Retinal pigment epithelial cell (primary cell): Measurements from ENCODE around the gene IFIT1.
"Not testable (repeated sequence)": the region's sequence is repeated elsewhere in the genome, so short reads cannot be mapped to it uniquely, and the experiment has no call there.

Experiments
- DNase-seq: peaks from one replicate; pipeline ENCODE4 v3.0.0-alpha.2; 2010; ENCODE audit warnings: low read depth
- H3K4me3 ChIP-seq: 2 replicates; pipeline ENCODE4 v1.5.1; 2011; ENCODE audit warnings: mild to moderate bottlenecking, low read length, control low read depth, moderate library complexity
- TF ChIP-seq, protein P1 (sequence below): conservative IDR thresholded peaks from 2 replicates; pipeline ENCODE4 v1.5.1; 2011; ENCODE audit warnings: low read depth, low read length, control low read depth, inconsistent platforms

The IFIT1 gene

DNA sequence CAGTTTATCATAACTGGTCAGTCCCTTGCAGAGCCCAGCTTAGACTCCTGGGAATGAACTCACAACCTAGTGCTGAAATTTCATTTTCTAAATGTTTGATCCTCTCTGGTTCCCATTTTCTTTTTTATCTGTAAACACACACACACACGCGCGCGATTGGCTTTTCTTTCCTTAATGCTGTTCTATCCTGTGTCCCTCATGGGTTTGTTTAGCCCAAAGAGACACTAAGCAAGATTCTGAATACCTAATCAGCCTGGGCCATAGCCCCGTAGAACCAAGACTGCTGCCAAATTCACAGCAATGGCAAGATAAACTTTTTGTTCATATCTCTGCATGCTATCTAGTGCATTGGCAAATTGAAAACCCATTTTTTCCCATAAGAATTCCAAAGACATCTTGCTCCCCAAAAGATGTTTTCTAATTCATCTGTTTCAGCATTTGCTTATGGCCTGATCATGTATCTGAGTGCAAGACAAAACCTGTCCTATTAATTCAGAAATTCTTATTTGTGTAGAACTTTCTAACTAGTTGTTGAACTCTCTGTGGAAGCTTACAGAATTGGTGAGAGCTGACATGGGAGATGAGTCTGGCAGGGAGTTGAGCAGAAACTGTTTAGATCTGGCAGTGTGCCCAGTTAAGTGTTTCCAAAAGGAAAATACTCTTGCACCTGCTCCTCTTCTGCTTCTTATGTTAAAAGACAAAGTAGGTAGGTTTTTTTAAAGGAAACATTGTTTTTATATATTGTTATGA, 1.8 kb upstream of the IFIT1 start:
- TF ChIP-seq, protein P1, sequence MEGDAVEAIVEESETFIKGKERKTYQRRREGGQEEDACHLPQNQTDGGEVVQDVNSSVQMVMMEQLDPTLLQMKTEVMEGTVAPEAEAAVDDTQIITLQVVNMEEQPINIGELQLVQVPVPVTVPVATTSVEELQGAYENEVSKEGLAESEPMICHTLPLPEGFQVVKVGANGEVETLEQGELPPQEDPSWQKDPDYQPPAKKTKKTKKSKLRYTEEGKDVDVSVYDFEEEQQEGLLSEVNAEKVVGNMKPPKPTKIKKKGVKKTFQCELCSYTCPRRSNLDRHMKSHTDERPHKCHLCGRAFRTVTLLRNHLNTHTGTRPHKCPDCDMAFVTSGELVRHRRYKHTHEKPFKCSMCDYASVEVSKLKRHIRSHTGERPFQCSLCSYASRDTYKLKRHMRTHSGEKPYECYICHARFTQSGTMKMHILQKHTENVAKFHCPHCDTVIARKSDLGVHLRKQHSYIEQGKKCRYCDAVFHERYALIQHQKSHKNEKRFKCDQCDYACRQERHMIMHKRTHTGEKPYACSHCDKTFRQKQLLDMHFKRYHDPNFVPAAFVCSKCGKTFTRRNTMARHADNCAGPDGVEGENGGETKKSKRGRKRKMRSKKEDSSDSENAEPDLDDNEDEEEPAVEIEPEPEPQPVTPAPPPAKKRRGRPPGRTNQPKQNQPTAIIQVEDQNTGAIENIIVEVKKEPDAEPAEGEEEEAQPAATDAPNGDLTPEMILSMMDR = no peak
- DNase-seq = no peak
- no peak overlapping the region for H3K4me3 ChIP-seq

DNA sequence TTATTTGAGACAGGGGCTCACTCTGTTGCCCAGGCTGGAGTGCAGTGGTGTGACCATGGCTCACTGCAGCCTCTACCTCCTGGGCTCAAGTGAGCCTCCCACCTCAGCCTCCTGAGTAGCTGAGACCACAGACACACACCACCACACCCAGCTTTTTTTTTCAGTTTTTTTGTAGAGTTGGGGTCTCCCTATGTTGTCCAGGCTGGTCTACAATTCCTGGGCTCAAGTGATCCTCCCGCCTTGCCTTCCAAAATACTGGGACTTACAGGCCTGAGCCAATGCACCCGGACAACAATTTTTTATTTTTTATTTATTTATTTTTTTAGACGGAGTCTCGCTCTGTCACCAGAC, 1.2 kb upstream of the IFIT1 start:
- H3K4me3 ChIP-seq, DNase-seq: not testable (repeated sequence)

DNA sequence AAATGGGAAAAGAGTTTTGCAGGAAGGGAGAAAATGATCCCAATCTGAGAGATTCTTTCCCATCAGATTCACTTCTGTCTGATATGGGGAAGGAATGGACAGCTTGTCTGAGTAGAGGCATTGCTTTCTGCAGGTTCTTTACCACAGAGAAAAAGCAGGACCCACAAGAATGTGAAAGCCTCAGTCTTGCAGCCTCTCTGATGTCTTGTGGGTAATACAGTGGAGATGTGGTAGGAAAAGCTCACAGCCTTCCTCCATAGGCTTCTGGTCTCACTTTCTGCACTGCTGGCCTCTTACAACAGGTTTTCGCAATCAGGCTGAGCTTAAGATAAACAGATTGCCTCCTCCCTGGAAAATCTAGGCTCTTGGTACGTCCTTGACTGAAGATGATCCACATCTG, 551 bp downstream of the IFIT1 start:
- peak overlapping the region; percentile 76 for H3K4me3 ChIP-seq
- TF ChIP-seq, protein P1 = no peak
- DNase-seq = no peak

DNA sequence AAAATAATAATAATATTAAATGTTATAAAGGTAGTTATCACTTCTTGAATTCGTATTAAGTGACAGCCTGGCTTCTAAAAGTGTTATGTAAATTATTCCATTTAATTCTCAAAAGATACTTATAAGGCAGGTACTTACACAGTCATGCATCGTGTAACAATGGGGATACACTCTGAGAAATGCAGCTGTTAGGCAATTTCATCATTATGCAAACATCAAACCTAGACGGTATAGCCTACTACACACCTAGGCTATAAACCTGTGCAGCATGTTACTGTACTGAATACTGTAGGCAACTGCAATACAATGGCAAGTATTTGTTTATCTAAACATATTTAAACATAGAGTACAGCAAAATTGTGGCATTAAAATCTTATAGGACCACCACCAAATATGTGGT, 1.5 kb downstream of the IFIT1 start:
- DNase-seq = no peak
- no peak overlapping the region for H3K4me3 ChIP-seq
- TF ChIP-seq, protein P1 = no peak

DNA sequence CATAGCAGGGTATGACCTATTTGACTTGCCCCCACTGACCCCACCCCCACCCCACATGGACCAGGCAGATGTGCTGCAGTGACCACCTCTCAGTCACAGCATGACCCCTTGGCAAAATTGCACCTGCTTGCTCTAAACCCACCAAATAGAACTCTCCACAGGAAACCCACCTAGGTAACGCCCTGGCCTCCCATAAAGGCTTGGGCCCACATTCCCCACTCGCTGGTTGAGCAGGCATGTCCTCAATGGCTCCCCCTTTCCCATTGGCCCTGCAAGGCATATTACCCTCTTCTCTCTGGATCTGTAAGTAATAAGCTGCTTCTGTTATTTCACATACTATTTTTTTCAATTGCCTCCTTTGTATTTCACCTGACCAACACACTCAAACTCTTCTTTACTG, 2.7 kb downstream of the IFIT1 start:
- DNase-seq = no peak
- H3K4me3 ChIP-seq = no peak overlapping the region
- TF ChIP-seq, protein P1 = no peak

DNA sequence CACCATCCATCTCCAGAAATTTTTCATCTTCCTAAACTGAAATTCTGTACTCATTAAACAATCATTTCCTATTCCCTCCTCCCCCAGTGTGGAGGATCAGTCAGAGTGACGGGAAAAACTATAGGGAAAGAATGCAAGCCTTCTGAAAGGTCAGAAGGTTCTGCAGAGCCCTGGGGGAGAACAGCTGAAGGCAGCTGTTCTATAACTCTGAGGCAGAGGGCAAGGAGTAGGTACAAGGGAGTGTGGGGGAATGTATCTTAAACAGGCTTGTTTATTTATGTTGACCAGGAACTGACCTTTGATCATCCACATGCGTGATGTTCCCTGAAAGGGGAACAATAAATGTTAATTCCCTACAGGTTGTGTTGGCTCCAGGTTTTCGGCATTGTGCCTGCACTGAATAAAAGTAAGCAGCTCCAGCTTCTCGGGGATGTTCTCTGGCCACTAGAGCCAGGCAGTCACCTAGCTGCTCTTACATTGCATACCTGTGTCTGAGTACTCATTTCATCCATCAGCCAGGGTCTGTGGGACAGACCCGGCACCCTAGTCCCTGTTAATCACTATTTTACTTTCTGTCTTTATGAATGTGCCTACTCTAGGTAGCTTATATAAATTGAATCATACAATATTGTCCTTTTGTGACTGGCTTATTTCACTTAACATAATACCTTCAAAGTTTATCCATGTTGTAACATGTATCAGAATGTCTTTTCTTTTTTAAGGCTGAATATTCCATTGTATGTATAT, 5.8 kb downstream of the IFIT1 start:
- no peak overlapping the region for H3K4me3 ChIP-seq
- no peak for DNase-seq
- TF ChIP-seq, protein P1 = no peak

DNA sequence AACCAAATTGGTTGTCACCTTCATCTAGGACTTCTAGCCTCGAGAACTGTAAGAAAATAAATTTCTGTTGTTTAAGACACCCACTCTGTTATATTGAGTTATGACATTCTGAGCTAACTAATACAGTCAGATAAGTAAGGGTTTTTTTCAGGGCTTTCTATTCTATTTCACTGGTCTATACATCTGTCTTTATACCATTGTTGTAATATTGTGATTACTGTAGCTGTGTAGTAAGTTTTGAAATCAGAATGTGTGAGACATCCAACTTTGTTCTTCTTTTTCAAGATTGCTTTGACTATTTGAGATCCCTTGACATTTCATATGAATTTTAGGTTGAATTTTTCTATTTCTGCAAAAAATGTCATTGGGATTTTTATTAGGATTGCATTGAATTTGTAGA, 7.5 kb downstream of the IFIT1 start:
- H3K4me3 ChIP-seq = no peak overlapping the region
- TF ChIP-seq, protein P1 = no peak
- DNase-seq = no peak
